NCI-H510A treated with DMSO at 0.1 percent for 48 hours (cell line): ENCODE measurements around the gene ADSS2.
"Not testable (repeated sequence)": the region's sequence is repeated elsewhere in the genome, so short reads cannot be mapped to it uniquely, and the experiment has no call there.

Experiments used
- DNase-seq: peaks from one replicate; lab custom pipeline; 2025; lab: John Stamatoyannopoulos, UW

Gene ADSS2

DNA sequence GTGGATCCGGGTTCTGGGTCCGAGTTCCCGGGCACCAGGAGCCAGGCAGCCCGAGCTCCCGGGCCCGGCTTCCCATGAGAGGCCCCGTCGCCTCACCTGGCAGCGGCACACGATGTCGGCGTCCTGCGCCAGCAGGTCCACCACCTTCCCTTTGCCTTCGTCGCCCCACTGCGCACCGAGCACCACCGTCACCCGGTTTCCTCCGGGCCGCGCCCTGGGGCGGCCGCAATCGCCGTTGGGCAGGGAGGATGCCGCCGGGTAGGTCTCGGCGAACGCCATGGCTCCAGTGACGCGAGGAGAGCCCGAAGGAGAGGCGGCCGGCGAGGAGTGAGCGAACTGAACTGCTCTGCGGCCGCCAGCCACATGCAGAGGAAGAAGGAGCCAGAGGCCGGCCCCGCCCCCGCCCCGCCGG lies at the start of gene ADSS2:
Gene ADSS2 (minus strand): TSS at position 371 of the 412 bp plus-strand sequence. CDS start 92 bp downstream, at position 279.
- DNase-seq, result no peak

DNA sequence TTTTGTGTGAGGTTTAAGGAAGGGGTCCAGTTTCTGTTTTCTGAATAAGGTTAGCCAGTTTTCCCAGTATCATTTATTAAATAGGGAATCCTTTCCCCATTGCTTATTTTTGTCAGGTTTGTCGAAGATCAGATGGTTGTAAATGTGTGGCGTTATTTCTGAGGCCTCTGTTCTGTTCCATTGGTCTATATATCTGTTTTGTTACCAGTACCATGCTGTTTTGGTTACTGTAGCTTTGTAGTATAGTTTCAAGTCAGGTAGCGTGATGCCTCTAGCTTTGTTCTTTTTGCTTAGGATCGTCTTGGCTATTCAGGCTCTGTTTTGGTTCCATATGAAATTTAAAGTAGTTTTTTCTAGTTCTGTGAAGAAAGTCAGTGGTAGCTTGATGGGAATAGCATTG lies 48.8 kb upstream of the ADSS2 start:
- DNase-seq, result not testable (repeated sequence)

DNA sequence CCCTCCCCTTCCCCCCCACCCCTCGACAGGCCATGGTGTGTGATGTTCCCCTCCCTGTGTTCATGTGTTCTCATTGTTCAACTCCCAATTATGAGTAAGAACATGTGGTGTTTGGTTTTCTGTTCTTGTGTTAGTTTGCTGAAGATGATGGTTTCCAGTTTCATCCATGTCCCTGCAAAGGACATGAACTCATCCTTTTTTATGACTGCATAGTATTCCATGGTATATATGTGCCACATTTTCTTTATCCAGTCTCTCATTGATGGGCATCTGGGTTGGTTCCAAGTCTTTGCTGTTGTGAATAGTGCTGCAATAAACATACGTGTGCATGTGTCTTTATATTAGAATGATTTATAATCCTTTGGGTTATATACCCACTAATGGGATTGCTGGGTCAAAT lies 47.8 kb upstream of the ADSS2 start:
- DNase-seq, result not testable (repeated sequence)

DNA sequence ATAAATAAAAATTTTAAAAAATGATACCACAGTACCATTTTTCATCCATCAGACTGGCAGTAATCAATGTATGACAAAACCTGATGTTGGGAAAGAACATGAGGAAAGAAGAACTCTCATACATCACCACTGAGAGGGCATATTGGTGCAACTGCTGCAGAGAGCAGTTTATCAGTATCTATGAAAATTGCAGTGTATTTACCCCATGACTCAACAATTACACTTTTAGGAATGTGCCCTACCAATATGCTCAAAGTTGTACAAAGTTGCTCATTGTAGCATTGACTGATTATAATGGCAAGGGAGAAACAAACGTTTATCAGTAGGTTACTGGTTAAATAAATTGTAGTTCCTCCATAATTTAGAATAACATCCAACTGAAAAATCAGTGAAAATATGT lies 46.1 kb upstream of the ADSS2 start:
- DNase-seq, result no peak

DNA sequence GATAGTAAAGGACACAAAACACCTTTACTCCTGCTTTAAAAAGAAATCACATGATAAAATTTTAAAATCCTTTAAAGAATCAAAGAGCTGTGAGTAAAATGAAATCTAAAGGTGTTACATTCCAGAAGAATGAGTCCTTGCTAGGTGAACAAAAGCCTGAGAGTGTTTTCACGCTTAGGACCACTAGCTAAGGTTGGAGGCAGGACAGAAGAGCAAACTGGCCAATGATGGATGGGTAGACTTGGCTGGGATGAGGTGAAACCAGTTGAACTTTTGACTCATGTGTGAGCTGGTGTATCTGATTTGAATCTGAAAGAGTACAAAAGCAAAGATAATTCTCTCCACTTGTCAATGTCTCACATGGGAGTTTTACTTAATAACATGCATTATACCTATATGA lies 44.5 kb upstream of the ADSS2 start:
- DNase-seq, result no peak

DNA sequence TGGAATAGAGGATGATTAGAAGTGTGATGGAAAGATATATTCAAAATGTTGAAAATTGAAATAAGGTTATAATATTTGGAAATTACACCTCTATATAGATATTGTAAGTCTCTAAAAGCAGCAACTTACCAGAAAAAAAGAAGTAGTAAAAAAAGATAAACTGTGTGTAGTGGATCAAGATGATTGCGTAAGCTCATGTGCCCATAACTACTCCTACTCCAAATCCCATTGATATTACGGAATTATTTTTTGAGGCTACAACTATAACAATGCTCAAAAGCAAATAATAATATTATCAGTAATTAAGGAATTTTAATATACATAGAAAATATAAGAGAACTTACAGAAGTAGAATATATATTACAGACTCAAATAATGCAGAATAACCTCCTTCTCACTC lies 42.9 kb upstream of the ADSS2 start:
- no peak for DNase-seq

DNA sequence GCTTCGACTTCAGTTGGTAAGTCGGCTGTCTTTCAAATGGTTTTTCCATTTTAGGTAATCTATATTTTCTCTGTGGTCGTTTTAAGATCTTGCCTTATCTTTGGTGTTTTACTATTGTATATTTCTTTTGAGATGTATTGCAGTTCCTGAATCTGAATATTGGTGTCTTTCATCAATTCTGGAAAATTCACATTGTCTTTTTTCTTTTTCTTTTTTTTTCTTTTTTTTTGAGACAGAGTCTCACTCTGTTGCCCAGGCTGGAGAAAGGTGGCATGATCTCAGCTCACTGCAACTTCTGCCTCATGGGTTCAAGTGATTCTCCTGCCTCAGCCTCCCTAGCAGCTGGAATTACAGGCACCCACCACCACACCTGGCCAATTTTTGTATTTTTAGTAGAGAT lies 33.3 kb upstream of the ADSS2 start:
- not testable (repeated sequence) for DNase-seq

DNA sequence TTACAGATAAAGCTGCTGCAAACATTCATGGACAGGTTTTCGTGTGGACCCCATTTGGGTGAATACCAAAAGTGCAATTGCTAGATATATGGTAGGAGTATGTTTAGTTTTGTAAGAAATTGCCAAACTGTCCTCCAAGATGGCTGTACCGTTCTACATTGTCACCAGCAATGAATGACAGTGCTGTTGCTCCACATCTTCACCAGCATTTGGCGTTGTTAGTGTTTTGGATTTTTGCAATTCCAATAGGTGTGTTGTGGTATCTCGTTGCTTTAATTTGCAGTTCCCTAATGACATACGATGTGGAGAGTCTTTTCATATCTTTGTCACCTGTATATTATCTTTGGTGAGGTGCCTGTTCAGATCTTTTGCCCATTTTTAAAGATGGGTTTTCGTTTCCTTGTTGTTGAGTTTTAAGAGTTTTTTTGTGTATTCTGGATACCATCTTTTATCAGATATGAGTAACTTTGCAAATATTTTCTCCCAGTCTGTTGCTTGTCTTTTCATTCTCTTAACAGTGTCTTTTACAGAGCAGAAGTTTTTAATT lies 21.4 kb upstream of the ADSS2 start:
- DNase-seq, result no peak

DNA sequence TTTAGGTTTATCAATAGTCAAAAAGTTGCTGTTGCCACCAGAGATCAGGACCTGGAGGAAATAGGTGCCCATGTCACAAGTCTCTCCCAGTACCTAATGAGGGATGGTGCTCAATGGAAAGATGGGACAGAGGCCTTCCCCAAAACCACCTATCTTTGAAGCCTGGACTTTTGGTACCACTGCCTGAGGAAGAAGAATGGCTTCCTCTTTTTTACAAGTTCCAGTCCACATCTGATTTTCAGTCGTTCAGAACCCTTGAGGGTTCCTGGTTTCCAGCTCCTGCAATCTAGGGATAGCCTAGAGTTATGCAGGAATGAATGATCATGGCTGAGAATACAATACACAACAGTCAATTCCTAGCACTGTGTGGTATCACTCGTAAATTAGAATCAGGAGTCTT lies 15.0 kb upstream of the ADSS2 start:
- DNase-seq, result no peak

DNA sequence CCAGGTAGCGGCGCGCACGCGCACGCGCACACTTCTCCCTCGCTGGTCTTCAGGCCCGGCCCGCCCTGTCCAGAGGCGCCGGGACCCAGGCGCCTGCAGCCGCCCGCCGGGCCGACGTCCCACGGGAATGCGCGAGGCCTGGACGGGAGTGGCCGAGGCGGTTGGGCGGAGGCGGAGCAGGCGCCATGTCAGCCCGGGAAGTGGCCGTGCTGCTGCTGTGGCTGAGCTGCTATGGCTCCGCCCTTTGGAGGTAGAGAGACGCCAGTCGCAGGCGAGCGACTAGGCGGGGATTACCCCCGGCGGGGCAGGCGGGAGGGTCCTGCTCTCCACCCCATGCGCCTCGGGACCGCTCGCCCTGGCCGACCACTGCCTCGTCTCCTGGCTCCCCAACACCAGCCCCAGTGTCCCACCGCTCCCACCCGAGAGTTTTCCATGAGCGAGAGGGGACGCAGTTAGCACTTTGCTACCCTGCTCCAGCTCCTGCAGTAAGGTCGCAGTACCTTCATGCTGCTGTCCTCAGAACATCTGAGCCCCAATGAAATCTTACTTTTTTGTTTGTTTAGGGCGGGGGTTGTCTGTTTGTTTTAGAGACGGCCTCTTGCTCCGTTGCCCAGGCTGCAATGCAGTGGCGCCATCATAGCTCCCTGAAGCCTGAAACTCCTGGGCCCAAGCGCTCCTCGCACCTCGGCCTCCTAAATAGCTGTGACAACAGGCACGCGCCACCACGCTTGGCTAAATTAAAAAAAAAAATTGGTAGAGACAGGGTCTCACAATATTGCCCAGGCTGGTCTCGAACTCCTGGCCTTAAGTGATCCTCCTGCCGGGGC lies 9.7 kb upstream of the ADSS2 start, which contains the start of gene CATSPERE:
Gene CATSPERE (plus strand): TSS at position 29 of the 827 bp plus-strand sequence. CDS start 157 bp downstream, at position 186.
- DNase-seq, result peak; percentile 69

DNA sequence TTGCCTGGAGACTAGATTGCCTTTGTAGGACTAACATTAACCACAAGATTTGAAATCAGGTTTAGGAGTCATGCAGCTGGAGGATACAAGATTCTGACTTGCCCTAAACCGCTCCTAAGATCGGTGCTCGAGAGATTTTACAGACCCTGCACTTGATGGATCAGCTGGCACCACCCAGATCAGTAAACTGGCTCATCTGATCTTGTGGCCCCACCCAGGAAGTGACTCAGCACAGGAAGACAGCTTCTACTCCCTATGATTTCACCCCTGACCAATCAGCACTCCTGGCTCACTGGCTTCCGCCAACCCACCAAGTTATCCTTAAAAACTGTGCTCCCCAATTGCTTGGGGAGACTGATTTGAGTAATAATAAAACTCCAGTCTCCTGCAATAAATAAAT lies 8.5 kb upstream of the ADSS2 start:
- no peak for DNase-seq

DNA sequence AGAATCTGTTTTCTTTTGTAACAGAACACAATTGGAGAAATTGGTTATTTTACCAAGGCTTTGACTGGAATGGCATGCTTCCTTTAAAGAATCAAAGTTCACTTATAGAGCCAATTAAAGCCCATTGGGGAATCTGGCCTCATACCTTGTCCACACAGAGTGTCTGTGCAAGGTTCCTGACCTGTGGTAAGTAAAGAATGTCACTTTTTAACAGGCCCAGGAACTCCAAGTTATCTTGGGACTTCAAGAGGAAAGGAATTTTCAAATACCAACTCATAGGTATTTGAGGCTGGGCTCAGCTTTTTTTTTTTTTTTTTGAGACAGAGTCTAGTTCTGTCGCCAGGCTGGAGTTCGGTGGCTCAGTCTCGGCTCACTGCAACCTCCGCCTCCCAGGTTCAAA lies 7.1 kb upstream of the ADSS2 start:
- no peak for DNase-seq

DNA sequence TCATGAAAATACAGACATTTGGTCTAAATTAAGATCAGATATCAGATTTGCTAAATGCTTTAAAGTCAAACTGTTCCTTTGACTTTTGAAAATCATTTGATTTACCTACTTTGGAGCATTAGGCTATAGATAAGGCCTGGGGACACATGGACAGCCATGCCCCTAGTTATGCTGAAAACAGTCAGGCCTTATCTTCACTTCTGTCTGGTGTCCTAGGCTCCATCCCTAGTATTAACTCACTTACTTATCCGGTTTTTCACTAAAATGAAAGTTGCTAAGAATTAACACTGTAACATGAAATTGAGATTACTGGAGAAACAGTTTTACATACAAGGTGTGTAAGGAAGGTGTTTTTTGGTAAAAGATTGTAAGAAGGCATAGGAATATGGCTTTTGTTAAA lies 4.9 kb upstream of the ADSS2 start:
- no peak for DNase-seq

DNA sequence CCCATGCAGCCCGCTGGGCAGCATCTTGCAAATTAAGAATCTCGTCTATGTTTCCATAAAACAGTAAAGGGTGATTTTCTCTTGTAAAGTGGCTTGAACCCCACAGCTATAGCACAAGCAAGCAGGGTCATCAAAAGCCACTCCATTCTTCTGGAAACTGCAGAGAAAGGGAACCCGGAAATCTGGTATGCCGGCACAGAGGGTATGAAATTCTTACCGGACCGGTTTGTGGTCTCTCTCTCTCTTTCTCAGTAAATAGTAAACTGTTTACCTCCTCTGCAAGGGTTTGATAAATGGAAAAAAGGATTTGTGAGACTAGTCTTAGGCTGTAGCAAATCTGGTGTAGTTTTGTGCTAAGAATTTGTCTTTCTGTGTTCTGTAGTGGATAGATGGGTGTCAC lies 2.7 kb upstream of the ADSS2 start:
- DNase-seq, result no peak

DNA sequence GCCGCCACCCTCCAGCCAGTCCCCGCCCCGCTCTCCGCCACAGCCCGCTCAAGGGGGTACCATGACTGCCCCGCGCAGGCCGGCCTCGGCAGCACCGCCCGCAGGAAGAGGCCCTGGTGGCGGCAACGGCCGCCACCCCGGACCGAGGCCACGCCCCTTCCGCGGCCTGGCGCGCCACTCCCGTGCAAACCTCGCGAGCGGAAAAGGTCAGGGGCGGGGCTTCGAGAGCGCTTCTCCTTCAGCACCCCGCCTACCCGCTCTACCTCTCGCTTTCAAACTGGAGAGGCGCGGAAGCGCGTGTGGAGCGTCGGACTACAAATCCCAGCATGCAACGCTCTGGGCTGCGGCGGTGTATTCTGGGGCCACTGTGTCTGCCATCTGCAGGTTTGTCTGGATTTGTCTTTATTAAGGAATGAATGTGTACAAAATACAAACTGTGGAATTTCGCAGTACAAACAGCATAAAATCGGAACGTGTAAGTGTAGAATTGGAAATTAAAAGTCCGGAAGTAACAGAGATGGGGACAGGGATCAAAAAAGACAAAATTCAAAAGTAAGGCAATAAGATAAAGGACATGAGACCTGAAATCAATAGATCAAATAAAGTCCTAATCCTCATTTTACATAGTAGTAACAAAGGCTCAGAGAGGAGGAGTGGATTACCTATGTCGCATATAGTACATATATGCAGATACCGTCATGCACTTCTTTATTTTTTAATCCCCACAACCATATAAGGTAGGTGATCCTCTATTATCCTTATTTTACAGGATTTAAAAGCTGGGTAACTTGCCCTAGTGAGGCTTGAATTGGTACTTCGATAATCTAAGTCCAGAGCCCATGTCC lies 464 bp upstream of the ADSS2 start:
- peak; percentile 93 for DNase-seq

DNA sequence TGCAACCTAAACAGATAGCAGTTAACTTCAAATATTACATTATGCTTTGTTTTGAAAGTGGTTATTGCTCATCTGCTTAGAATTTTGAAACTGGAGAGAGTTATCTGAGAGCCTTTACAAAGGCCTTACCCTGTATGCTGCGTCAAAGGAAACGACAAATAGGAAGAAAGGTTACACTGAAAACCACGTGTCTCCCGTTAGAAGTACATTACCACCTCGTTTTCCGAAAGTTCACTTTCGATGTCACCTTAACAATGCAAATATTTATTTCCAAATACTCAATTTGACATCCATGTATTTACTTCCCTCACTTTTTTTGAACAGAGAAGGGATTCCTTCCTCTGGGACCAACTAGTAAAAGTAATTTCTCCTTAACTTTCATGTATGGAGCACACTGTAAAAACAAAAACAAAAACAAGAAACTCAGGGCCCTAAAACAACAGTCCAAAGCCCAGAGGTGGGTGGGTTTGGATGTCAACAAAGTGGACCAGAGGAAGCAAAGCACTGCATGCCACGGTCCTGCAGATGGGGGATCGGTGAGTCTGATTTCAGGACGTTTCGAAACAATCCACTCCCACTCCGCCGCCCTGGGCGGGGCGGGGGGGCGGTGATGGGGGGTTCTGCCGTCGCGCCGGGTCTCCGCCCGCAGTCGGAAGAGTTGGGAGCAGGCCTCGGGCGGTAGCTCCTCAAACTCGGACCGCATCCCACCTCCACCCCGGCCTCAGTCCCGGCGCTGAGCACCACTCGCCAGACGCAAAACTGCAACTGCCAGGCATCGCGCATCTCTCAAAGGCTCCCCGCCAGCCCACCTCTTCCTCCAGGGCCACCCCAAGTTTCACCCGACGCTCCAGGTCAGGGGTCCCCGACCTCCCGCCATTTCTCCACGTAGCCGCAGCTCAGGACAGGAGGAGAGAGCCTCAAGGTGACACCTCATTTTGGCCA lies 841 bp downstream of the ADSS2 start:
- DNase-seq, result peak; percentile 43

DNA sequence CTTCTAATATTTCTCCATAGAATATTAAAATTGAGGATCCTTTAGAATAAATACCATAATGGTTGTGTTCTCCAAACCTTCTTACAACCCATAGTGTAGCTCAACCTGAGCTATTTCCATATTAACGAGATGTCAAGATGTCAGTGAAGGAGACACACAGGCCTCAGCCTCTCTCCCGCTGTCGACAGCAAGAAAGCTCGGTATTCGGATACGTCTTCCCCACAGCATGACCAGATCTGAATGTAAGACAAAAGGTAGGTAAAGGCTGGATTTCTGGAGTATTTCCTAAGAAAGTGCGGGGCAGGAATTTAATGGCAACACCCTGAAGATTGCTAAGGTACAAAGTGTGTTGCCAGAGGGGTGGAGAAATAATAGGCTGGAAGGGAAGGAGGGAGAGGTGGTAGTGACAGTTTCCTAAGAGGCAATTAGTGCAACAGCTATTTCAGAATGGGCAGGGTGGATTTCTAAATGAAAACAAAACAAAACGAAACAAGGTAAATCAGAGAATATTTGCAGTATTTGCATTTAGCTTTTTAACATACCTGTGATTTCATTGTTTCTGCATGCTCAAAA lies 1.7 kb downstream of the ADSS2 start:
- DNase-seq, result no peak

DNA sequence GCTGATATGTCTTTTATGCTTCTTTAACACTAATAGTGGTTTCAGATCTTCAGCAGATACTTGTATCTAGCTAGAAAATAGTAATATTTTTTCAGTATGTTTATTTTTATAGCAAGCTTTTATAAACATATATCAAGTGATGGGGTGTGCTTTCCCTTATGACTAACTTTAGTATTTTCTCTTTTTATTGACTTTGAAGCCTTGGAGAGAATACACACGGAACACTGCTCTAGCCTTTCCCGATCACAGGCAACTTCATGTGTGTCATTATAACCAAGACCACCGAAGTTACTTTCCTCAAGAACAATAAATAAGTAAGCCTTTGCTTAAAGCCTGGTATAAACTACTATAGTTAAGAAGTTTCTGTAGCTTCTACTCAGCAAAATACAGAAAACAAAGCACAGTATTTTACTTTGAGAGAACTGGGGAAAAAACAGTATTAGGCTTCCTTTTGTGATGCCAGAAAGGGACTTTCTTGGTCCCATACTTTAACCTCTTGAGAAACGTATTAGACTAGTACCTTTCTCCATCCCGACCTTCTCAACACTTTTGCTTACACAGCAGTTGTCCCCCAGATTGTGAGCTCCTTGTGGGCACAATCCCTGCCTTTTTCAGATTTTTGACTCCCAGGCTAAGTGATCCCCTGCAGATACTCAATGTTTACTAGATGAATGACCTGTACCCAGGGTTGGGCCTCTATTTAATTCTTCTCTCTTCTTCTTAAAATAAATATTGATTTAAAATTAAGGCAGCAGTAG lies 3.3 kb downstream of the ADSS2 start:
- no peak for DNase-seq

DNA sequence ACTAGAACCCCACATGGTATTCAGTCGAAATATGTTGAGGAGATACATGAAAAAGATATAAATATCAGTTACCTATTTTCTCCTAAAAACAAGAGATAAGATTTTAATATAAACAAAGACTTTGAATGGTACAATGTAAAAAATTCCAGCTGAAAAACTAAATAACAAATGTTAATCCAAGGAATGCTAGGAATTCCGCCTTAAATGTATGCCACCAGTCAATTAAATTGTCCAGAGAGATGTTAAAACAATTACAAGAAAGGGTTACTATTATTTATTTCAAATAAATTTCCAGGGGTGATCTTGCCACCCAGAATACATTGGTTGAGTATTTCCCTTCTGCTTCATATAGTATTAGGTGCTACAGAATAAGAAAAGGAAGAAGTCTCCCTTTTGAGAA lies 4.2 kb downstream of the ADSS2 start:
- DNase-seq, result no peak

DNA sequence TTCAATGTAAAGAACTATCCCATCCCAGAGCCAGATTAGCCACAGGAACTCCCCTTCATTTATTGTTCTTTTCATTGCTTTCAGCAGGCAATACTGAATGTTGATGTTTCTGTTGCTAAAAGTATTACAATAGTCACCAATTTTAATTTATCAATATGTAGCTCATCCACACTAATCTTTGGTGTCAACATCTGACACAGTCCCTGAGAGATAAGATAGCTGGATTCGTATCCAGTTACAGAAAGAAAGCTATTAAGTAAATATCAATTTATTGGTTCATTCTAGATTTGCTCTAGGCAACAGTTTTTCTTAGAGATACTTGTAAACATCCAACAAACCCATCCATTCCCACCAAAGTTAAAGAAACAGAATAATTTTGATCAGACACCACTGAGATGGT lies 4.7 kb downstream of the ADSS2 start:
- DNase-seq, result no peak
